ELR (cell line): ENCODE measurements around the gene SEMA3B.
"Not testable (repeated sequence)": the region's sequence is repeated elsewhere in the genome, so short reads cannot be mapped to it uniquely, and the experiment has no call there.

ENCODE experiments used
- DNase-seq: peaks from one replicate; pipeline ENCODE4 v3.0.0-alpha.2; 2015; ENCODE audit warnings: low read depth

The SEMA3B gene

GRCh38 chr3:50294089-50294488 lies 25.1 kb downstream of the SEMA3B start:
- no peak for DNase-seq

- DNase-seq, result no peak
Observed at GRCh38 chr3:50294492-50295403, 25.8 kb downstream of the SEMA3B start.

- DNase-seq, result no peak
Observed at GRCh38 chr3:50295553-50296431, 26.8 kb downstream of the SEMA3B start.

DNA sequence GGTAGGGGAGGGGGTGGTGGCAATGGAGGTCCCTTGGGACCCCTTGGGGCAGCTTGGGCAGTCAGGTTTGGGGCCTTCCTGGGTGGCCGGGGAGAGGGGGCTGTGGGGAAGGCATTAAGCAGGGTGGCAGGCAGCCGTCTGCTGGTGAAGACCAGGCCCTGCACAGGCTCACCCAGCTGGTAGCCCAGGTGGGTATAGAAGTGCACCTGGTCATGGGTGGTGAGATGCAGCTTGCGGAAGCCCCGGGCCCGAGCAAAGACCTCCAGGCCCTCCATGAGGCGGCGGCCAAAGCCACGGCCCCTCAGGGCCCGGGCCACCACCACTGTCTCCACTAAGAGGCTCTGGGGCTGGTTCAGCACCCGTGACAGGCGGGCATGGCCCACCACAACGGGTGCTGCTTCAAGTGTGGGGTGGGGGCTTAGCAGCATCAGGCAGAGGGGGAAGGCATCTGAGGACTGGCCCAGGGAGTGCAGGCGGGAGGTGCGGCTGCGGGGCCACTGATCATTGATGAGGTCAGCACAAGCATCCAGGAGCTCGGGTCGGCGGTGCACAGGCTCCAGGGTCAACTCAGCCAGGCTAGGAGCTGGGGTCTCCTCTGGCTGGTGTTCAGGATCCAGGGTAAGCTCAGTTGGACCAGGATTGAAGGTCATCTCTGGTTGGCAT lies 27.9 kb downstream of the SEMA3B start:
- no peak for DNase-seq

DNA sequence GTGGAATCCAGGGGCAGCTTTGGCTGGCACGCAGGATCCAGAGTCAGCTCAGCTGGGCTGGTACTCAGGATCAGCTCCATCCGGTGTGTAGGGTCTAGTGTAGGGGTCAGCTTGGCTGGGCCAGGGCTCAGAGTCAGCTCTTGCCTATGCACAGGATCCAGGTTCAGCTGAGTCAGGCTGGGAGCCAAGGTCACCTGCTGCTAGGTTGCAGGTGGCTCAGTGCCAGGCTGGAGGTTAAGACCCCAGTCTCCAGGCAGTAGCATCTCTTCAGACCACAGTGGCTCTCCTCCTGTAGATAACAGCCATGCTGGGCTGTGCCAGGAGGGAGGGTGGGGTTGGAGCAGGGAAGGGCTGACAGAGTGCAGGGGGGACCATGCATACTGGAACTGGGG lies 28.4 kb downstream of the SEMA3B start:
- DNase-seq, result no peak

DNA sequence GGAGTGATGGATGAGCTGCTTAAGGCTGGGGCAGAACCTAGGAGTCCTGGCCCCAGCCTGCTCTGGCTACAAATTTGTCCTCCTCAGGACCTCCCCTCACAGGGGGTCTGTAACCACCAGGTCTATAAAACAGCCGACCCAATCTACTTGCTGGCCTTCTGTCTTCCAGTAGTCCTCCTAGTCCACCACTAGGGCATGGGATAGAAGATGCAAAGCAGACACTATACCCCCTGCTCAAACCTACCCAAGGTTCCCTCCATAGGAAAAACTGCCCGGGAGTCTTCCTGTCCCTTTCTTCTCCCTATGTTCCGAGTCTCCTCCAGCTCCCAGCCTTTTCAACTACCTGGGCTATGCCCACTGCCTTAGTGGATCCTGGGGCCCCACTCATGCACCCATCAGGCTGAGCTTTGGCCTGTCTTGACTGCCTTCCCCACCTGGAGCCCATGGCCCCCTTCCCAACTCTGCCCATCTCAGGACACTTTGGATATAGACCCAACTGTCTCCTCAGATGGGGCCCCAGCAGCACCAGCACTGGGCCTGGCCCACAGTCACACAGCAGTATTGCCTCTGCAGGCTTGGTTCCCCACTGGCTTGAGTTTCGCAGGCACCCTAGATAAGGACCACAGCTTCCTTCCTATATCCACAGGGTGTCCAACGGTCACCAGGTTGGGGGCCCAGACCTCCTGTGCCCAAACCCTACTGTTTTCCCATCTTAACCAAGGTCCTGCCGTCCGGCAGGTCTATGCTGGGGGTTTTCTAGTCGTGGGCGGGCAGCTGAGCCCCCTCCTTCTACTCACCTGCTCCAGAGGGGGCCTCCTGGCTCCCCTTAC lies 29.2 kb downstream of the SEMA3B start:
- DNase-seq, result peak; percentile 28

- DNase-seq, result peak; percentile 99
Observed at GRCh38 chr3:50298836-50299637, 30.1 kb downstream of the SEMA3B start, which contains the start of the genes HYAL3 and NAA80. TSS of gene HYAL3 (minus strand) at chr3:50299405. CDS start at chr3:50295602, 3,803 bp downstream. TSS of gene NAA80 (minus strand) at chr3:50299405. CDS start at chr3:50297463, 1,942 bp downstream.

GRCh38 chr3:50299638-50299928 lies 30.6 kb downstream of the SEMA3B start:
- DNase-seq, result no peak

DNA sequence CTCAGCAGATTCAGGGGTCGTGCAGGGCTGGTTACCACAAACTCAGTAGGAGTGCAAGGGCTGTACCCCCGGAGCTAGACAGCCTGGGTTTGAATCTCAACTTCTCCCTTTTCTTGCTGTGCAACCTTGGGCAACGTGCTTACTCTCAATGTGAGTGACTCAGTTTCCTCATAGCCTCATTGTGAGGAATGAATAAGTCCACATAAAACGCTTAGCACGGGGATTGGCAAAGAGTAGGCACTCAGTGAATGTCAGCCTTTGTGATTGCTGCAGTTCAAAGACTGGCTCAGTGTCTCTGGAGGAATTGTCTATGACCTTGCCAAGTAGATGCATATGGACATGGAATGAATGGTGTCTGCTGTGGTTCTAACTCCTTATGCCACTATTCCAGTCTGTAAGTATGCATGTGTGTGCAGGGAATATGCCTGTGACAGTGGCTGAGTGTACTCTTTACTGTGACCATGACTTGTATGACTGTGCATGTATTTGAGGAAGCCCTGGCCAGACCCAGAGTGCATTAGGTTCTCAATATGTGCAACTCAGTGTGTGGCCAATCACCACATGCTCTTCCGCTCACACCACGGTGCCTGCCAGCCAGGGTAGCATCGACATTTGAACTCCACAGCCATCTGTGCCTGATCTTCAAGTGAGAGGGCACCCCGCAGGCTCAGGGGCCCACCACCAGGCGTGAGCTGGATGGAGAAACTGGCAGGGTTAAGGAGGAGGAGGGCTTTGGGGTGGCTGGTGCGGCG lies 31.2 kb downstream of the SEMA3B start:
- DNase-seq, result peak; percentile 67

- no peak for DNase-seq
Observed at GRCh38 chr3:50300681-50301254, 31.8 kb downstream of the SEMA3B start.

GRCh38 chr3:50302095-50303012 lies 33.4 kb downstream of the SEMA3B start:
- no peak for DNase-seq

DNA sequence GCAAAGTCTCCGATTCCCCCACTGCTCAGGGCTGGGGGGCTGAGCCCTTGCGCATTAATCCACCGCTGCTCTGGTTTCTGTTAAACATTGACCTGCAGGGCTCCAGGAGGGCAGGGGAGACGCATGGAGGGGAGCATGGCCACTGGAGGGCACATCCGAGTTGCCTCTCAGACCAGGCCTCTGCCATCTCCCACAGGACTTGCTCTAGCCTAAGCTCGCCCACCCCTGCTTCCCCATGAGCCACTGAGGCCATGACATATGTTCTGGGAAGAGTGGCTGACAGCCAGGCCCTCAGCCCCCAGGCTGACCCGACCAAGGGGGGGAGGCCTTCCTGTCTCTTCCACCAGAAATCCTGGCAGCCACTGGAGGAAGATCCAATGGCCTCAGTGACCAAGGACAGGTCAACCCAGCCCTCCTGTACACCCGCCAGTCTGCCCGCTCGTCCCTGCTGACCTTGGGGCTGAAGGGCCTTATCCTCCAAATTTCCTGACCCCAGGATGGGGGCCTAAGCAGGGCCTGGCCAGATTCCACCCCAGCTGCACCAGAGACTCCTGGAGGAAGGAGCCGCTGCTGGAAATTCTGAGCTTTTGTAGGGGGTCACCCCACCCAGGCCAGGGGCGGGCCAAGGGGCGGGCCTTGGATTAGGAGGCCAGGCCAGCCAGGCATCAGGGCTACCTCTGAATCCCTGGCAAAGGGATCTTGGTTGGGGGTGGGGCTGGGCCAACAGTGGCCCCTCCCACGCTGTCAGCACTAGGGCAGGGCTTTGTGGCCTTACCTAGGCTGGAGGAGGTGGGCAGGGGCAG lies 34.3 kb downstream of the SEMA3B start, which contains the start of gene HYAL1:
Gene HYAL1, minus strand, starts transcription at position 562 of the 803 bp plus-strand sequence. CDS start 618 bp downstream, outside the sequence.
- no peak for DNase-seq

DNA sequence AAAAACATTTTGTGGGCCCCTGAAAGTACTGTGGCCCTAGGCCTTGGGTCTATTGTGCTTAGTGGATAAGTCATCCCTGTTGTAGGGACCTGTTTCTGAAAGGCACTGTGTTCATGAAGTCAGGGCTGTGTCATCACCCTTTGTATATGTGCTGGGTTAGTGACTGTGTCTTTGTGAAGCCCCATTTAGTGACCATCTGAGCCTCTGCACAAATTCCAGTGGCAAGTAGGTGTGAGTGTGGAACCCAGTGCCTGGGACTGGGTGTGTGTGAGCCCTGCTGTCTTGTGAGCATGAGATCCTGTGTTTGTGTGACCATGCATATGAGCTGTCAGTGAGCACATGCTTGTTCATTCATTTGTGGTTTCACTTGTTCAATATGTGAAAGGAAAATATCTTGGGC lies 35.7 kb downstream of the SEMA3B start:
- peak; percentile 72 for DNase-seq

GRCh38 chr3:50312041-50312440 lies 43.1 kb downstream of the SEMA3B start:
- DNase-seq, result not testable (repeated sequence)

GRCh38 chr3:50314342-50314741 lies 45.4 kb downstream of the SEMA3B start:
- no peak for DNase-seq

- DNase-seq, result no peak
Observed at GRCh38 chr3:50314816-50315215, 45.9 kb downstream of the SEMA3B start.

- DNase-seq, result peak; percentile 60
Observed at GRCh38 chr3:50316657-50317242, 47.8 kb downstream of the SEMA3B start.
